LHCN-M2 (cell line): ENCODE measurements around the gene SYCE3. TPM values are rescaled to one million over a fixed set of nuclear protein-coding genes. Genes with fewer than 3 reads are reported as not detected.

Experiments used
- DNase-seq: peaks from one replicate; pipeline ENCODE4 v3.0.0-alpha.2; 2012; ENCODE audit warnings: low read depth
- total RNA-seq: library from RNA; depleted of rRNA; stranded (reverse); fragments of >200 nt; gene quantifications from 2 replicates; pipeline ENCODE4 v1.2.3, GENCODE V29; 2014; rRNA removed

Gene SYCE3
- total RNA-seq, 1 experiment from 2014 or later, result not detected

- no peak for DNase-seq
Observed at GRCh38 chr22:50503475-50504145, 59.1 kb downstream of the SYCE3 start.

- DNase-seq, result no peak
Observed at GRCh38 chr22:50502628-50503474, 59.9 kb downstream of the SYCE3 start.

GRCh38 chr22:50502096-50502495, 60.6 kb downstream of the SYCE3 start:
- no peak for DNase-seq

Other genes starting within 250 kb of the SYCE3 start
- gene DENND6B, start 235.9 kb downstream of the SYCE3 start, total RNA-seq, result 2.8 and 3.5 TPM in 2 replicates
- 62.8 and 64.2 TPM in 2 replicates for gene PPP6R2, start 219.6 kb downstream of the SYCE3 start, total RNA-seq
- gene SBF1, start 87.9 kb downstream of the SYCE3 start, total RNA-seq, result 69.2 and 76.2 TPM in 2 replicates
- not detected in 2 replicates for gene ADM2, start 81.4 kb downstream of the SYCE3 start, total RNA-seq
- gene MIOX, start 76.1 kb downstream of the SYCE3 start, total RNA-seq, result not detected in 2 replicates
- gene LMF2, start 55.2 kb downstream of the SYCE3 start, total RNA-seq, result 87.5 and 98.3 TPM in 2 replicates
- gene NCAPH2, start 54.7 kb downstream of the SYCE3 start, total RNA-seq, result 72.1 and 75.2 TPM in 2 replicates
- gene SCO2, start 37.3 kb downstream of the SYCE3 start, total RNA-seq, result 7.4 and 7.7 TPM in 2 replicates
- gene TYMP, start 32.9 kb downstream of the SYCE3 start, total RNA-seq, result 3.6 and 4.3 TPM in 2 replicates
- not detected in 2 replicates for gene KLHDC7B, start 17.0 kb downstream of the SYCE3 start, total RNA-seq
- gene CPT1B, start 15.5 kb upstream of the SYCE3 start, total RNA-seq, result 9.0 and 9.4 TPM in 2 replicates
- 44.9 and 53.0 TPM in 2 replicates for gene CHKB, start 19.9 kb upstream of the SYCE3 start, total RNA-seq
- gene MAPK8IP2, start 37.9 kb upstream of the SYCE3 start, total RNA-seq, result 0.13 and 0.17 TPM in 2 replicates
- 33.9 and 40.4 TPM in 2 replicates for gene ARSA, start 65.2 kb upstream of the SYCE3 start, total RNA-seq
- 0.58 and 0.75 TPM in 2 replicates for gene SHANK3, start 109.9 kb upstream of the SYCE3 start, total RNA-seq
- not detected in 2 replicates for gene ACR, start 175.3 kb upstream of the SYCE3 start, total RNA-seq
- gene RABL2B, start 220.7 kb upstream of the SYCE3 start, total RNA-seq, result 12.3 and 13.5 TPM in 2 replicates